ENCODE measurements around the gene BMP3. TPM values are rescaled to one million over a fixed set of nuclear protein-coding genes. Genes with fewer than 3 reads are reported as not detected.
A peak's percentile ranks its signal among the peaks of the same experiment; 100 is the strongest.

BMP3 gene
- total RNA-seq, 1 experiment from 2014 or later = not detected

DNA sequence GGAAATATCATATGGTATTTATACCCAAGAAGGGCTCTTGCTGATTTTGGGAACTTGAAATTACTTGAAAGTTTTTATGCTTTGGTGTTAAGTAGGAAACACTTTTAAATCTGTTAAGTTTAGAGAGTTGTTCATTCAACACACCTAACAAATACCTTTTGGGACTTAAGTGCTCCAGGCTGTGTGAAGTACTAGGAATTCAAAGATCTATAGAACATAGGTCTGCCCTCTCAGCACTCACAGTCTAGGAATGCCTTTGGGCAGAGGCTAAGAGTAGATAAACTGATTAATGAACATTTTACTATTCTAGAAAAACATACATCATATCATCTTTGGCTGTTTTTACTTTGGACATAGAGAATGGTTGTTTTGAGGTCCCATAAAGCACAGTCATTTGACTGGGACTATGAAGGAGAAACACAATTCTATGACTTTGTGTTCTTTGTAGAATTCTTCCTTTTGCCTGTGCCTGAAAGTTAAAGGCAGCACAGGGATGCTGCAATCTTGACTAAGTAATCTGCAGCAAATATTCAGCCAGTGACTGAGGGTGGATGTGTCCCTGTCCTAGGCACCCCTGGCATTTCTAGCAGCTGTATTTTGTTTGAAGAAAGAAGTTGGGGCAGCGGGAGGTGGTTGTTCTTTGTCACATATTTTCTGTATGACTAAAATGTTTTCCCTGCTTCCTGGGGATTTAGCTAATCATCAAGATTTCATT, 8.3 kb downstream of the BMP3 start:
- in situ Hi-C loops (cut with HindIII; ENCODE audit: low pct_unique_long_range_greater_than_20kb, low sequenced_read_pairs) = no loop called here
- no peak for DNase-seq (ENCODE audit: low read depth)

- in situ Hi-C loops (cut with HindIII; ENCODE audit: low pct_unique_long_range_greater_than_20kb, low sequenced_read_pairs) = no loop called here
Observed at GRCh38 chr4:81039351-81039972, 9.0 kb downstream of the BMP3 start.

GRCh38 chr4:81040012-81040659, 9.6 kb downstream of the BMP3 start:
- peak; percentile 30 for DNase-seq (ENCODE audit: low read depth)
- in situ Hi-C loops (cut with HindIII; ENCODE audit: low pct_unique_long_range_greater_than_20kb, low sequenced_read_pairs) = no loop called here

More at GRCh38 chr4:81039351-81039972, 9.0 kb downstream of the BMP3 start:
- DNase-seq (ENCODE audit: low read depth) = no peak

- no peak for DNase-seq (ENCODE audit: low read depth)
- in situ Hi-C loops (cut with HindIII; ENCODE audit: low pct_unique_long_range_greater_than_20kb, low sequenced_read_pairs) = no loop called here
Observed at GRCh38 chr4:81042578-81043365, 12.3 kb downstream of the BMP3 start.

DNA sequence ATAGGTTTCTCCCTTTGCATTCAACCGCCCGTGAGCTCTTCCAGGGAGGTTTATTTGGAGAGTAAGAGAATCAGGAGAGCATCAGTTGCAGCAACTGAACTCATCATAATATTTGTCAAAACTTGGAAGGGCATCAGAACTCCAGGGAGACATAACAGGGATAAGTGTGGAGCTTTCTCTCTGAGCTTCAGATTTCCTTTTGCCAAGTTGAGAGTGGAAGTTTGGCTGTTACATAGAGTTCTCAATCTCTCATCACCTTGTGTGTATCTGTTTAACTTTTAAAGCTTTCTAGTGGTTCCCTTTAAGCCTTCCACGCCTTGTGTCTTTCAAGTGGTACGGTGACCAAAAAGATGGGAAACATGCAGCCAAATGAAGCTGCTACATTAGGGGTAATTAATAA, 18.8 kb downstream of the BMP3 start:
- no peak for DNase-seq (ENCODE audit: low read depth)
- in situ Hi-C loops (cut with HindIII; ENCODE audit: low pct_unique_long_range_greater_than_20kb, low sequenced_read_pairs) = no loop called here

DNA sequence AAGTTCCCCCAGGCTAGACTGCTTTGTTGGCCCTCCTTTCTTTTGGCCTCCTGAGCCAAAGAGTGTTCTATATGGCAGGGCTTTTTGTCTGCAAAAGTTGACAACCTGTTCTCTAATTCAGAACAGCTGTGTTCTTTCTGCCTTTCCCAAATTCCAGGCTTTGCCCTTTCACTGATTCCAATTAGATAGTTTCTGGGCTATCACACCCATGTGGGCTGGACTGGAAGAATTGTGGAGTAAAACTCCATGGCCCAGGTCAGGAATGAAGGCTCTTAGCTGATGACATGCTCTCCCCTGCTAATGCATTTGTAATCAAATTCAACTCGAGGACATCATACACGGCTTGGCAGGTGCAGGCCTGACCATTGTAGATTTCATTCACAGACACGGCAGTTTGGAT, 19.4 kb downstream of the BMP3 start:
- in situ Hi-C loops (cut with HindIII; ENCODE audit: low pct_unique_long_range_greater_than_20kb, low sequenced_read_pairs) = no loop called here
- DNase-seq (ENCODE audit: low read depth) = no peak

DNA sequence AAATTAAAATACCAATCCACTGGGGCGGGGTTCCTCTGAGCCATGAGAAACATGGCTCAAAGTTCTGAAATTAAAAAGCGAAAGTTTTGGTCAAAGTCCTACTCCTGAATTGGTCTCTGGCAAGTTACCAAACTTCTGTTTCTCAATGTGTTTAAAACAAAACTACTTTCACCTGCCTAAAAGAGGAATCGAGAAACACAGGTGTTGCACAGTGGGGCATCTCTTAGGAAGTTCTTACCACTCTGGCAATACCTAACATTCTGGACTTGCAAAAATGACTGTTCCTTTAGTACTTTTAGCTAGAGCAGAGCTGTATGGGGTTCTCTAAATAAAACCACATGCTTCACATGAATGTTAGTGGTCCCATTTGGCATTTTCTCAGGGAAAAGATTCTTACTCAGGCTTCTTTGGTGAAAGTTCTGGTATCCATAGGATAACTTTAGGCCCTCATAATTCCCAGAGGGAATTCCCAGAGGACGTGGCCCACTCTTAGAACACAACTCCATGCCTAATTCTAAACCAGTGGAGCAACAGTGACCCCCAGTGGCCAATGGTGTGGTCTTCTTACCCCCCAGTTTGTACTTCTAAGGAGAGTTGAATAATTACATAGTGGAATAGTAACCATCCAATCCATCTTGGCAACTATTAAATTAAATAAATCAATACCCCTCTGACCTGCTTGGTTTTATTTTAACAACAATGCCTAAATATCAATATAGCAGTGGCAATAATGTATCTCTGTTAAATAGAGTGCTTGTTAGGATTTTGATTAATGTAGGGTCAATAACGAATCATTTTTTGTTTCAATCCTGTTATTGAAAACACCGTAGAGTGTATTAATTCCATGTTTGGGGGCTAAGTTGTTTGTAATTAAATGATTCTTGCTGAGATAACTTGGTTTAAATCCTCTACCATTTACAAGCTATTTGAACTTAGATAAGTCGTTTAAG, 21.9 kb downstream of the BMP3 start:
- in situ Hi-C loops (cut with HindIII; ENCODE audit: low pct_unique_long_range_greater_than_20kb, low sequenced_read_pairs) = no loop called here
- peak; percentile 54 for DNase-seq (ENCODE audit: low read depth)

DNA sequence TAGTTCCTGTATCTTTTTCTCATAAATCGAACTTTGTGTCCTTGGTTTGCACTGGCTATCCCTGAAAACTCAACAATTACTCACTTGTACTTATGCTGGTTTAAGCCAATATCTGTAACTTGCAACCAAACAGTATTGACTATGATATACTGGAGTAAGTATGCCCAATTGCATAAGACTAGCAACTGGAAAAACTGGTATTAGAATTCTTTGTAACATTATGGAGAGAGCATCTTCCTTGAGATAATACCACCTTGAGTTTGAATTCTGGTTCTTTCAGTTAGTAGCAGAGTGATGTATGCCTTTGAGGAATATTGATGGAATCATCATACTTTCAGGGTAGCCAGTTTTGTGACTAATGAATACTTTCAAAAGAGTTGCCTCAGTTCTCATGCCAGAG, 28.1 kb downstream of the BMP3 start:
- in situ Hi-C loops (cut with HindIII; ENCODE audit: low pct_unique_long_range_greater_than_20kb, low sequenced_read_pairs) = no loop called here
- DNase-seq (ENCODE audit: low read depth) = no peak

DNA sequence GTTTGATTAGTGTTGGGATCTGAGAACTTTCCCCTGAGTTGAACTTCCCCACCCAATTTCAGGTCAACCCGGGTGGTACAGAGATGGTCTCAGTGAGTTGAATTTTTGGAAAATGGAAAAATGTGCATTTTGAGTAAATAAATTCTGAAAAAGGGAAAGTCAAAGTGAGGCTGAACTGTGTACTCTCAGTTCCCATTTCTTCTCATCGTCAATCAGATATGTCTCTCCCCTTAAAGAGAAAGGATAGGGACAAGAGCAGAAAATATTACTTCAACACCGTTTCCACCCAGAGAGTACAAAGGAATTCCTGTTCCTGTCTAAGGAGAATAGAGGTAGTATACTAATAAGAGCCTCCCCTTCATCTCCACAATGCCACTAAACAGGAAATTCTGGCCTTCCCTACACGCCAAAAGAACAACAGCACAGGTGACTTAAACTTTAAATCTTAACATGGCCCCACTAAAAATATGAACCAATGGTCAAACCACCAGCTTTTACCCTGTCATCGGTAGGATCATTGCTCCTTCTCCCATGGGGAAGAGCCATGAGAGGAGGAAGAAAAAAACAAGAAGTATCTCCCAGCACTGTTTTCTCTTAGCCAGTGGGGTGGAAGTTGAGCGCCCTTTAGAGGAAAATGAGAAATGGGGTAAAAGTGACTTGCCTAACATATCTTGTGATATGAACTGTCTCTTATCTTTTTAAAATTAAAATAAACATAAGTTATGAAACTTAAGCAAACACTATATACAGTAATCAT, 30.3 kb downstream of the BMP3 start:
- DNase-seq (ENCODE audit: low read depth) = no peak
- in situ Hi-C loops (cut with HindIII; ENCODE audit: low pct_unique_long_range_greater_than_20kb, low sequenced_read_pairs) = no loop called here

- in situ Hi-C loops (cut with HindIII; ENCODE audit: low pct_unique_long_range_greater_than_20kb, low sequenced_read_pairs) = no loop called here
- DNase-seq (ENCODE audit: low read depth) = no peak
Observed at GRCh38 chr4:81061344-81061730, 30.8 kb downstream of the BMP3 start.

DNA sequence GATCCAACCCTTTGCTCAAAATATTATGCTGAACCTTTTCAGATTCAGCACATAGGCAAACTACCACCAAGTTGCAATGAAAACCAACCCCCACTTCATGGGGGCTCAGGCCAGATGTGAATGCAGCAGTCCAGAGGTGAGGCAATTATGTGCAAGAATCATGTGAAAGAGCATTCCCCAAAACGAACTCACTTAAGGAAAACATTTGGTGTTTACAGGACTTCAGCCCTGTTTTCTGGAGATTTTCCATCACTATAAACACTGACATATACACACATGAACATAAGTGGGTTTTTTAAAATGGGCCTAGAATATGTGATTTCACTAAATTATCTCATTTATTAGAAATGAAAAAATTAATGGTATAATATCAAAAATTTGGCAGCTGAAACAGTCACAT, 31.5 kb downstream of the BMP3 start:
- in situ Hi-C loops (cut with HindIII; ENCODE audit: low pct_unique_long_range_greater_than_20kb, low sequenced_read_pairs) = no loop called here
- DNase-seq (ENCODE audit: low read depth) = no peak

DNA sequence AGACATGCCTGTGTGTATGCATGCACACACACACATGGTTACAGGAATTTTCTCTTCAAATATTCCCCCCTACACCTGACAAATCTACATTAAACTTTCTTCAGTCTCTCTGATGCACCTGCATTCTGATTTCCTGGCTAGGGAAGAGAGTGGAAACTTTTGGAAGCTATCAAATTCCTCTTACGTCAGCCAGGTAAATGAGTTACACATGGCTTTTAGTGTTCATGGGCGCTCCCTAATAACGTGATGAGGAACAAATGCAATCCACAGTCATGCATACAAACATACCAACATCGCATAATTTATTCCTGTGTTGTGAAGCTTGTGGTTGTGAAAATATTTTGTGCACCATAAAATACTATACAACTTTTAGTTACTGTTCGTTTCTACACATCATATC, 34.9 kb downstream of the BMP3 start:
- in situ Hi-C loops (cut with HindIII; ENCODE audit: low pct_unique_long_range_greater_than_20kb, low sequenced_read_pairs) = no loop called here
- DNase-seq (ENCODE audit: low read depth) = no peak

GRCh38 chr4:81069706-81070331, 39.3 kb downstream of the BMP3 start:
- DNase-seq (ENCODE audit: low read depth) = peak; percentile 73
- in situ Hi-C loops (cut with HindIII; ENCODE audit: low pct_unique_long_range_greater_than_20kb, low sequenced_read_pairs) = no loop called here

GRCh38 chr4:81071013-81071412, 40.5 kb downstream of the BMP3 start:
- in situ Hi-C loops (cut with HindIII; ENCODE audit: low pct_unique_long_range_greater_than_20kb, low sequenced_read_pairs) = no loop called here

DNA sequence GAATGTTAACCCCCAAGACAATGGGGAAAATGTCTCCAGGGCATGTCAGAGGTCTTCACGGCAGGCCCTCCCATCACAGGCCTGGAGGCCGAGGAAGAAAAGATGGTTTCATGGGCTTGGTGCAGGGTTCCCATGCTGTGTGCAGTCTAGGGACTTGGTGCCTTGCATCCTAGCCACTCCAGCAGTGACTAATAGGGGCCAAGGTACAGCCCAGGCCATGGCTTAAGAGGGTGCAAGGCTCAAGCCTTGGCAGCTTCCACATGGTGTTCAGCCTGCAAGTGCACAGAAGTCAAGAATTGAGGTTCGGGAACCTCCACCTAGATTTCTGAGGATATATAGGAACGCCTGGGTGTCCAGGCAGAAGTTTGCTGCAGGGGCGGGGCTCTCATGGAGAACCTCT, 50.6 kb downstream of the BMP3 start:
- in situ Hi-C loops (cut with HindIII; ENCODE audit: low pct_unique_long_range_greater_than_20kb, low sequenced_read_pairs) = no loop called here
- no peak for DNase-seq (ENCODE audit: low read depth)

More at GRCh38 chr4:81071013-81071412, 40.5 kb downstream of the BMP3 start:
- no peak for DNase-seq (ENCODE audit: low read depth)

DNA sequence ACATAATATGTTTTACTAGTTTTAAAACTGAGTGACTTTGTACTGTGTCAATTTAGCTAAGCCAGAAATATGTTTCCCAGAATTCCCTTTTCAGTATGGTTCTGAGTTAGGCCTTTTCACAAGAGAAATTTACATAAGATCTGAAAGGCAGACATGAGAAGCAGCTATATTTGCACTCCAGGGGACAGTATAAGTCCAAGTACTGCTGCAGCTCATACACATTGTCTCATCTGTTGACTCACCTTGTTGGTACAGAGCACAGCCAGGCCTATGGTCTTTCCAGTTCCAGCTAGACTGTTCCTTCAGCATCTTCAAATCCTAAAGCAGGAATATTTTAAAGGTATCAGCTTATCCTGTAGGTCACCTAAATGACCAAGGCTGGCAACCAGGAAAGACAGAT, 53.5 kb downstream of the BMP3 start:
- DNase-seq (ENCODE audit: low read depth) = no peak
- in situ Hi-C loops (cut with HindIII; ENCODE audit: low pct_unique_long_range_greater_than_20kb, low sequenced_read_pairs) = no loop called here

DNA sequence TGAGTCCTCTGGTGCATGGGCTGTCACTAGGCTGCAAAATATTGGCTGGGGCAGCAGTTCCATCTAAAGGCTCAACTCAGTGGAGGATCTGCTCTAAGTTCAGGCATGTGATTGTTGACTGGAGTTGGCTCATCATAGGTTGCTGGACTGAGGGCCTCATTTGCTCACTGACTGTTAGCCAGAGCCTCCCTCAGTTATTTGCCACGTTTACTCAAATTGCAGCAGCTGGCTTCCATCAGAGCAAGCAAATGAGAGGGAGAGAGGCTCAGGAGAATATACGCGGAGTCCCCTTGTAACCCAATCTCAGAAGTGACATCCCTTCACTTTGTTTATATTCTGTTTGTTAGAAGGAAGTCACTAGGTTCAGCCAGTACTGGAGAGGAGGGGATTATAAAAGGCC, 54.1 kb downstream of the BMP3 start:
- in situ Hi-C loops (cut with HindIII; ENCODE audit: low pct_unique_long_range_greater_than_20kb, low sequenced_read_pairs) = no loop called here

More for the DNA sequence above, 54.1 kb downstream of the BMP3 start:
- DNase-seq (ENCODE audit: low read depth) = no peak
